HCT116 (cell line): ENCODE measurements around the gene NLRC5. TPM values are rescaled to one million over a fixed set of nuclear protein-coding genes. Genes with fewer than 3 reads are reported as not detected.

ENCODE experiments used
- ATAC-seq: fragments of 200-7000 bp; cut with Tn5 transposase; 2 replicates; pipeline ENCODE4 v1.9.1; 2020; ENCODE audit warnings: mild to moderate bottlenecking, moderate library complexity
- BruUV-seq: library from RNA; stranded (reverse); fragments of 400-500 nt; replicated peaks from 2 replicates; lab custom pipeline; 2021; lab: Mats Ljungman, UMichigan
- CTCF ChIA-PET: fragments of 300-600 bp; sonication (Branson Sonifier 250); formaldehyde crosslinking; loops from one replicate; lab custom pipeline; 2021; ENCODE audit warnings: antibody characterized with exemption; lab: Charles Lee
- POLR2A ChIA-PET: fragments of 300-600, 350-600 bp; sonication (Branson Sonifier 250); formaldehyde crosslinking; loops from one replicate; lab custom pipeline; 2021; ENCODE audit warnings: antibody characterized with exemption; lab: Charles Lee
- RAD21 ChIA-PET, 2 experiments: fragments of 300-600 bp; sonication (Branson Sonifier 250); formaldehyde crosslinking; loops; one replicate each; lab custom pipeline; 2023; ENCODE audit warnings: low total read pairs in 2 of 2; ENCODE audit not compliant: uncharacterized antibody in 2 of 2, unreplicated experiment in 2 of 2, low non-redundant PET in 1 of 2; lab: Charles Lee
- DNase-seq: peaks from one replicate; pipeline ENCODE4 v3.0.0-alpha.2; 2010; ENCODE audit warnings: low read depth, low spot score
- H2AFZ ChIP-seq: fragments of 200-600 bp; shearing (Covaris generic), sonication (generic); 2 replicates; pipeline ENCODE4 v1.6.1; 2017; ENCODE audit warnings: low read depth, mixed run types, mixed read lengths, antibody characterized with exemption, low read length; ENCODE audit not compliant: poor library complexity, severe bottlenecking
- H3K27ac ChIP-seq: 2 replicates; pipeline ENCODE4 v1.5.1; 2012; ENCODE audit warnings: low read depth, low read length
- H3K27me3 ChIP-seq: fragments of 200-600 bp; sonication (generic); 2 replicates; pipeline ENCODE4 v1.6.1; 2016; ENCODE audit warnings: mixed run types, low read length, mixed read lengths; ENCODE audit not compliant: insufficient read depth
- H3K36me3 ChIP-seq, 2 experiments: fragments of 200-500 bp in 1 of 2; fragments of 200-600 bp in 1 of 2; sonication (Bioruptor generic) in 1 of 2; sonication (generic) in 1 of 2; 2 replicates each; pipeline versions ENCODE4 v1.5.1 to v1.6.1; 2014 to 2016; ENCODE audit warnings: low read length in 2 of 2, inconsistent platforms in 1 of 2, mixed read lengths in 1 of 2, mixed run types in 1 of 2; ENCODE audit not compliant: insufficient read depth in 2 of 2, control insufficient read depth in 1 of 2
- H3K4me1 ChIP-seq, 2 experiments: fragments of 200-600 bp in 1 of 2; sonication (generic) in 1 of 2; 2 replicates each; pipeline versions ENCODE4 v1.5.1 to v1.6.1; 2012 to 2017; ENCODE audit warnings: low read length in 2 of 2, inconsistent platforms in 1 of 2, mild to moderate bottlenecking in 1 of 2, mixed read lengths in 1 of 2, mixed run types in 1 of 2, moderate library complexity in 1 of 2; ENCODE audit not compliant: insufficient read depth in 2 of 2, control insufficient read depth in 1 of 2
- H3K4me2 ChIP-seq: fragments of 200-600 bp; sonication (generic); 2 replicates; pipeline ENCODE4 v1.6.1; 2017; ENCODE audit warnings: mixed run types, low read length, mixed read lengths
- H3K4me3 ChIP-seq, 2 experiments: fragments of 200-600 bp in 1 of 2; sonication (generic) in 1 of 2; replicated peaks in 1 of 2; 2 replicates each; pipeline ENCODE4 v1.5.1; 2011 to 2016; ENCODE audit warnings: low read length in 2 of 2, control low read depth in 1 of 2, low read depth in 1 of 2, mild to moderate bottlenecking in 1 of 2, mixed read lengths in 1 of 2, mixed run types in 1 of 2
- H3K79me2 ChIP-seq: fragments of 200-600 bp; sonication (generic); 2 replicates; pipeline ENCODE4 v1.6.1; 2017; ENCODE audit warnings: mild to moderate bottlenecking, mixed run types, low read length, moderate library complexity, mixed read lengths; ENCODE audit not compliant: insufficient read depth
- H3K9ac ChIP-seq: fragments of 200-600 bp; sonication (generic); 2 replicates; pipeline ENCODE4 v1.6.1; 2016; ENCODE audit warnings: low read length, mixed read lengths
- H3K9me2 ChIP-seq: fragments of 200-600 bp; sonication (generic), shearing (Covaris generic); 2 replicates; pipeline ENCODE4 v1.6.1; 2017; ENCODE audit warnings: mixed run types, mild to moderate bottlenecking, moderate library complexity; ENCODE audit not compliant: insufficient read depth
- H3K9me3 ChIP-seq, 2 experiments: fragments of 200-500 bp in 1 of 2; fragments of 200-600 bp in 1 of 2; sonication (Bioruptor generic) in 1 of 2; sonication (generic) in 1 of 2; 2 replicates each; pipeline ENCODE4 v1.6.1; 2014 to 2017; ENCODE audit warnings: low read length in 2 of 2, mixed read lengths in 2 of 2, inconsistent platforms in 1 of 2, low read depth in 1 of 2, mild to moderate bottlenecking in 1 of 2, mixed run types in 1 of 2, moderate library complexity in 1 of 2; ENCODE audit not compliant: control insufficient read depth in 1 of 2, insufficient read depth in 1 of 2
- H4K20me1 ChIP-seq: fragments of 200-600 bp; sonication (generic), shearing (Covaris generic); 2 replicates; pipeline ENCODE4 v1.6.1; 2017; ENCODE audit warnings: mixed run types, mild to moderate bottlenecking, moderate library complexity; ENCODE audit not compliant: insufficient read depth
- CBX3 ChIP-seq: IDR thresholded peaks from 2 replicates; pipeline ENCODE4 v1.6.1; 2012; ENCODE audit warnings: low read depth
- EGR1 ChIP-seq: IDR thresholded peaks from 2 replicates; pipeline ENCODE4 v1.6.1; 2012; ENCODE audit warnings: low read depth
- ELF1 ChIP-seq: IDR thresholded peaks from 2 replicates; pipeline ENCODE4 v1.6.1; 2012; ENCODE audit warnings: low read depth, borderline replicate concordance
- EZH2 ChIP-seq: fragments of 200-600 bp; sonication (generic); IDR thresholded peaks from 2 replicates; pipeline ENCODE4 v1.6.1; 2017; ENCODE audit warnings: antibody characterized with exemption, mixed run types
- EZH2phosphoT487 ChIP-seq: fragments of 200-600 bp; IDR thresholded peaks from 2 replicates; pipeline ENCODE4 v1.6.1; 2018; ENCODE audit warnings: antibody characterized with exemption, borderline replicate concordance
- FOSL1 ChIP-seq: IDR thresholded peaks from 2 replicates; pipeline ENCODE4 v1.6.1; 2012; ENCODE audit warnings: low read depth
- POLR2A ChIP-seq: IDR thresholded peaks from 2 replicates; pipeline ENCODE4 v1.7.0; 2011; ENCODE audit warnings: borderline replicate concordance; ENCODE audit not compliant: insufficient read depth, insufficient read length; ENCODE audit errors: extremely low read depth
- POLR2AphosphoS5 ChIP-seq: IDR thresholded peaks from 2 replicates; pipeline ENCODE4 v1.6.1; 2011; ENCODE audit warnings: mild to moderate bottlenecking, low read depth, low read length, moderate library complexity
- SIN3A ChIP-seq: IDR thresholded peaks from 2 replicates; pipeline ENCODE4 v1.6.1; 2012; ENCODE audit warnings: low read depth
- ZFX ChIP-seq: fragments of 450-650 bp; IDR thresholded peaks from 2 replicates; pipeline ENCODE4 v1.6.1; 2017
- ZNF274 ChIP-seq: fragments of 200-500 bp; sonication (Bioruptor generic); IDR thresholded peaks from 2 replicates; pipeline ENCODE4 v1.6.1; 2014; ENCODE audit warnings: mild to moderate bottlenecking, low read depth, low read length, inconsistent platforms
- intact Hi-C: fragments of 100-400 bp; cut with micrococcal nuclease; formaldehyde crosslinking; loops from 2 replicates; pipeline ENCODE4 v1.10.0; 2022
- total RNA-seq: library from RNA; stranded (reverse); gene quantifications from one replicate; pipeline ENCODE4 v1.2.1, GENCODE V29; 2021; ENCODE audit not compliant: unreplicated experiment
- TF ChIP-seq, protein P1 (sequence below): IDR thresholded peaks from 2 replicates; pipeline ENCODE4 v1.6.1; 2012
- TF ChIP-seq, protein P2 (sequence below), 3 experiments: fragments of 200-600 bp in 1 of 3; sonication (generic) in 1 of 3; IDR thresholded peaks in 2 of 3; conservative IDR thresholded peaks in 1 of 3; 2 replicates each; pipeline ENCODE4 v1.5.1; 2012 to 2017; ENCODE audit warnings: low read depth in 2 of 3, low read length in 2 of 3, antibody characterized with exemption in 1 of 3, borderline replicate concordance in 1 of 3, control low read depth in 1 of 3, mild to moderate bottlenecking in 1 of 3, mixed read lengths in 1 of 3, mixed run types in 1 of 3, moderate library complexity in 1 of 3; ENCODE audit not compliant: insufficient read depth in 1 of 3

The NLRC5 gene
- total RNA-seq, 1 experiment from 2014 or later: 10.4 TPM

DNA sequence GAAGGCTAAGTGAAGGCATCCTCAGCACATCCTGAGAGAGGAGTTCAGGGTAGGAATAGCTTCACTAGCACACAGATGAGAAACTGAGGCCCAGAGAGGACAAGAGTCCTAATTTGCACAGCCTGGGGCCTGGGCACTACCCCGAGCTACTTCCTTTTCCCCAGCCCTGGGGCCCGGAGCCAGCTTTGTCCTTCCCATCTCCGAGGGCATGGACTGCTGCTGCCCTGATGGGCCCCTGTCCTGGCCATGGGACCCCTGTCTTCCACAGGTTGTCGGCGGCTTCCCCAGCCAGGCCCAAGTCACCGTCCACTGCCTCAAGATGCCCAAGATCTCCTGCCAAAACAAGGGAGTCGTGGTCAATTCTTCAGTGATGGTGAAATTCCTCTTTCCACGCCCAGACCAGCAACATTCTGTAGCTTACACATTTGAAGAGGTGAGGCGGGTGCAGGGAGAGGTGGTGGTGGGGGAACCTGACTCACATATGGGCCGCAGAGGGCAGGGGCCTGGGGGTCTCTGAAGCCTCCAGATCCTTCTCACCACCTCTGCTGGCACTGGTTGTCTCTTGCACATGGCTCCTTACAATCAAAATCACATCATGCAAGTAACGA, 11.4 kb upstream of the NLRC5 start:
- Histone ChIP-seq H3K4me3 (no peak overlapping the region), H3K4me2 (no peak overlapping the region)
- TF ChIP-seq ZNF274 (no peak), EZH2 (no peak), EGR1 (no peak), ELF1 (no peak), POLR2A (no peak), SIN3A (no peak), POLR2AphosphoS5 (no peak), CBX3 (no peak), EZH2phosphoT487 (no peak), ZFX (no peak), FOSL1 (no peak)
- TF ChIP-seq, protein P1, sequence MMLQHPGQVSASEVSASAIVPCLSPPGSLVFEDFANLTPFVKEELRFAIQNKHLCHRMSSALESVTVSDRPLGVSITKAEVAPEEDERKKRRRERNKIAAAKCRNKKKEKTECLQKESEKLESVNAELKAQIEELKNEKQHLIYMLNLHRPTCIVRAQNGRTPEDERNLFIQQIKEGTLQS: no peak
- TF ChIP-seq, protein P2, sequence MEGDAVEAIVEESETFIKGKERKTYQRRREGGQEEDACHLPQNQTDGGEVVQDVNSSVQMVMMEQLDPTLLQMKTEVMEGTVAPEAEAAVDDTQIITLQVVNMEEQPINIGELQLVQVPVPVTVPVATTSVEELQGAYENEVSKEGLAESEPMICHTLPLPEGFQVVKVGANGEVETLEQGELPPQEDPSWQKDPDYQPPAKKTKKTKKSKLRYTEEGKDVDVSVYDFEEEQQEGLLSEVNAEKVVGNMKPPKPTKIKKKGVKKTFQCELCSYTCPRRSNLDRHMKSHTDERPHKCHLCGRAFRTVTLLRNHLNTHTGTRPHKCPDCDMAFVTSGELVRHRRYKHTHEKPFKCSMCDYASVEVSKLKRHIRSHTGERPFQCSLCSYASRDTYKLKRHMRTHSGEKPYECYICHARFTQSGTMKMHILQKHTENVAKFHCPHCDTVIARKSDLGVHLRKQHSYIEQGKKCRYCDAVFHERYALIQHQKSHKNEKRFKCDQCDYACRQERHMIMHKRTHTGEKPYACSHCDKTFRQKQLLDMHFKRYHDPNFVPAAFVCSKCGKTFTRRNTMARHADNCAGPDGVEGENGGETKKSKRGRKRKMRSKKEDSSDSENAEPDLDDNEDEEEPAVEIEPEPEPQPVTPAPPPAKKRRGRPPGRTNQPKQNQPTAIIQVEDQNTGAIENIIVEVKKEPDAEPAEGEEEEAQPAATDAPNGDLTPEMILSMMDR (IDR thresholded peaks at IDR 0.05 in 2 of 3, conservative IDR thresholded peaks at IDR 0.05 in 1 of 3; ENCODE audit: borderline replicate concordance in 1 of 3, insufficient read depth in 1 of 3, low read depth in 2 of 3, low read length in 2 of 3): no peak
- TF ChIP-seq, all 23 proteins: peak for 0
- no peaks in the 10 kb centered on the region for H3K79me2 ChIP-seq
- BruUV-seq: no TSS peak
- H3K27ac ChIP-seq: no peak overlapping the region
- no peaks in the 10 kb centered on the region for H3K4me1 ChIP-seq
- H3K36me3 ChIP-seq: no peaks in the 10 kb centered on the region
- no peak overlapping the region for H2AFZ ChIP-seq
- POLR2A ChIA-PET: no interaction called here
- RAD21 ChIA-PET: no interaction called here
- H3K9me3 ChIP-seq: no peaks in the 10 kb centered on the region
- CTCF ChIA-PET: interaction anchor here (3.1 kb wide), 1 partner anchor 13 kb away, joined by 12 read pairs; no protein-coding TSS in a partner anchor
- H3K27me3 ChIP-seq: no peaks in the 10 kb centered on the region
- DNase-seq (no peak), ATAC-seq (no peak)
- intact Hi-C loops: no loop called here
- no peak overlapping the region for H3K9ac ChIP-seq
- no peaks in the 10 kb centered on the region for H4K20me1 ChIP-seq
- H3K9me2 ChIP-seq: no peaks in the 10 kb centered on the region
